Measurements from ENCODE around the gene CCDC197. TPM values are rescaled to one million over a fixed set of nuclear protein-coding genes. Genes with fewer than 3 reads are reported as not detected.

The CCDC197 gene
- total and polyA plus RNA-seq, 2 of the 4 experiments (the other 2 are of a cell fraction): not detected

GRCh38 chr14:94040796-94041195 is 43.7 kb downstream of the CCDC197 start:
- Histone ChIP-seq H3K23ac (ENCODE audit: low read depth, low read length) (no peak overlapping the region), H3K9me1 (ENCODE audit: insufficient read depth, low read length) (no peaks in the 10 kb centered on the region), H4K20me1 (ENCODE audit: insufficient read depth, low read length) (no peaks in the 10 kb centered on the region; the same call in none of the 2 replicates), H2AFZ (replicated peaks; ENCODE audit: low read length, poor library complexity) (no peak overlapping the region), H3K18ac (ENCODE audit: low read depth, low read length) (no peak overlapping the region), H3K14ac (replicated peaks; ENCODE audit: low read depth, low read length) (no peak overlapping the region), H2AK5ac (ENCODE audit: low read depth, low read length) (no peak overlapping the region), H3K4me1 (ENCODE audit: control insufficient read depth, insufficient read depth, low read length) (peaks cover 9% of the 10 kb centered on the region), H3K27me3 (ENCODE audit: control insufficient read depth, insufficient read depth, low read length) (no peaks in the 10 kb centered on the region), H3K79me1 (ENCODE audit: low read depth in 1 of 2, low read length in 2 of 2) (no peaks in the 10 kb centered on the region; a peak in 1 of 4 replicates), H3K56ac (ENCODE audit: extremely low read depth, insufficient read depth, low read length) (no peak overlapping the region), H3K9ac (ENCODE audit: low read depth, low read length) (no peak overlapping the region), H3K4me3 (ENCODE audit: insufficient read depth, low read depth, low read length) (no peak overlapping the region), H3K4me2 (ENCODE audit: low read depth, low read length) (no peak overlapping the region), H2BK15ac (ENCODE audit: low read depth, low read length) (no peak overlapping the region), H4K5ac (ENCODE audit: low read depth, low read length) (no peak overlapping the region), H3K27ac (ENCODE audit: insufficient read depth, low read length) (no peak overlapping the region), H4K8ac (ENCODE audit: low read depth in 2 of 2, low read length in 2 of 2) (no peak overlapping the region), H2BK5ac (ENCODE audit: low read depth, low read length, poor library complexity, severe bottlenecking) (no peak overlapping the region), H3K9me3 (ENCODE audit: control insufficient read depth, insufficient read depth, low read length) (no peaks in the 10 kb centered on the region), H3K4ac (ENCODE audit: low read depth, low read length) (no peak overlapping the region), H2BK120ac (ENCODE audit: low read depth, low read length) (no peak overlapping the region), H3K36me3 (ENCODE audit: control insufficient read depth, insufficient read depth, low read length) (peaks cover 15% of the 10 kb centered on the region; the same call in 1 of the 2 replicates), H2BK20ac (ENCODE audit: low read depth, low read length) (no peak overlapping the region), H2AK9ac (replicated peaks; ENCODE audit: low read depth, low read length, poor library complexity) (no peak overlapping the region), H4K91ac (ENCODE audit: insufficient read depth, low read depth, low read length) (no peak overlapping the region)
- in situ Hi-C loops (cut with MboI; ENCODE audit: low sequenced_read_pairs): no loop called here
- 92% methylated on average over 8 of the region's 13 CpGs; no CpG with 5 or more reads in 1 of the 2 experiments for WGBS, 2 experiments (ENCODE audit: extremely low coverage in 2 of 2, insufficient read length in 1 of 2)
- TF ChIP-seq CEBPB (IDR thresholded peaks at IDR 0.05; ENCODE audit: low read depth, low read length) (no peak), CTCF (conservative IDR thresholded peaks at IDR 0.05; ENCODE audit: low read depth, low read length) (no peak), BHLHE40 (IDR thresholded peaks at IDR 0.05; ENCODE audit: low read depth, low read length) (no peak), USF2 (IDR thresholded peaks at IDR 0.05; ENCODE audit: low read depth, low read length) (no peak), RFX5 (IDR thresholded peaks at IDR 0.05; ENCODE audit: low read depth, low read length) (no peak), MXI1 (IDR thresholded peaks at IDR 0.05; ENCODE audit: borderline replicate concordance, low read depth, low read length) (no peak), POLR2A (IDR thresholded peaks at IDR 0.05; ENCODE audit: low read depth, low read length) (no peak), MAFK (IDR thresholded peaks at IDR 0.05; ENCODE audit: low read depth, low read length) (no peak), FOS (IDR thresholded peaks at IDR 0.05; ENCODE audit: low read depth, low read length) (no peak), SMC3 (IDR thresholded peaks at IDR 0.05; ENCODE audit: low read depth, low read length) (no peak), CHD1 (IDR thresholded peaks at IDR 0.05; ENCODE audit: low read depth, low read length) (no peak), RCOR1 (IDR thresholded peaks at IDR 0.05; ENCODE audit: insufficient replicate concordance, low read length) (no peak), MAZ (IDR thresholded peaks at IDR 0.05; ENCODE audit: borderline replicate concordance, low read depth, low read length) (no peak), ELK1 (IDR thresholded peaks at IDR 0.05; ENCODE audit: borderline replicate concordance, low read depth, low read length) (no peak)
- dilution Hi-C loops (cut with HindIII; ENCODE audit: low sequenced_read_pairs, unreplicated experiment): no loop called here
- POLR2A ChIA-PET (ENCODE audit: unreplicated experiment): no interaction called here
- DNase-seq (no peak), ATAC-seq (ENCODE audit: low read depth) (no peak)
- CTCF ChIA-PET: interaction anchor here (1.1 kb wide), 1 partner anchor 96 kb away, joined by 3 read pairs; no protein-coding TSS in a partner anchor
- BruUV-seq (replicated peaks): no TSS peak
- intact Hi-C loops (cut with micrococcal nuclease): no loop called here

Measured in IMR-90 (cell line).